Kidney (tissue), 14 donors: Measurements from ENCODE around the gene MPRIP. TPM values are rescaled to one million over a fixed set of nuclear protein-coding genes. Genes with fewer than 3 reads are reported as not detected.

ENCODE experiments used
- DNase-seq, 5 donors: peaks; one replicate each; pipeline ENCODE4 v3.0.0-alpha.2; 2013 to 2020
- FAIRE-seq: peaks from 2 replicates; lab custom pipeline; 2012; peaks lifted over from hg19 to GRCh38; lab: Jason Lieb, UNC
- H3K27ac ChIP-seq, 2 donors: one replicate each; pipeline ENCODE4 v1.7.0; 2013; ENCODE audit warnings: low read depth in 2 of 2, low read length in 2 of 2, inconsistent platforms in 1 of 2
- H3K27me3 ChIP-seq: one replicate; pipeline ENCODE4 v1.7.1; 2013; ENCODE audit warnings: low read length, inconsistent platforms; ENCODE audit not compliant: control insufficient read depth, insufficient read depth
- H3K36me3 ChIP-seq, 3 donors: one replicate each; pipeline versions ENCODE4 v1.7.0 to v1.7.1; 2013; ENCODE audit warnings: low read length in 3 of 3, control low read depth in 1 of 3, inconsistent platforms in 1 of 3; ENCODE audit not compliant: insufficient read depth in 3 of 3, control insufficient read depth in 2 of 3
- H3K4me1 ChIP-seq, 3 donors: one replicate each; pipeline versions ENCODE4 v1.7.0 to v1.7.1; 2013; ENCODE audit warnings: low read length in 3 of 3, inconsistent platforms in 1 of 3, low read depth in 1 of 3; ENCODE audit not compliant: control insufficient read depth in 2 of 3, insufficient read depth in 2 of 3
- H3K4me3 ChIP-seq, 3 donors: one replicate each; pipeline versions ENCODE4 v1.7.0 to v1.8.1; 2013; ENCODE audit warnings: low read length in 3 of 3, control low read depth in 1 of 3, inconsistent platforms in 1 of 3
- H3K9ac ChIP-seq, 3 donors: one replicate each; pipeline versions ENCODE4 v1.7.0 to v1.7.1; 2013; ENCODE audit warnings: low read length in 3 of 3, control low read depth in 1 of 3, inconsistent platforms in 1 of 3
- H3K9me3 ChIP-seq, 3 donors: one replicate each; pipeline versions ENCODE4 v1.7.0 to v1.7.1; 2013; ENCODE audit warnings: low read length in 3 of 3, control low read depth in 1 of 3, inconsistent platforms in 1 of 3; ENCODE audit not compliant: control insufficient read depth in 2 of 3, insufficient read depth in 1 of 3
- intact Hi-C: fragments of 100-400 bp; cut with DNase I; formaldehyde crosslinking; loops from one replicate; pipeline ENCODE4 v1.11.1; 2022
- polyA plus RNA-seq: library from polyadenylated mRNA; stranded (reverse); fragments of 350-450 nt; fragmentation: Illumina TruSeq; extraction: RNeasy Lipid Tissue Mini Kit (QIAGEN cat#74804); gene quantifications from one replicate; pipeline ENCODE4 v1.2.3, GENCODE V29; 2014; ENCODE audit warnings: low read depth, low replicate concordance; ENCODE audit not compliant: insufficient read depth
- total RNA-seq: library from RNA; stranded (reverse); fragmentation: NEBNext Ultra II Directional; extraction: Animal tissue kit (Norgen Biotek cat#: 25700); gene quantifications from one replicate; pipeline ENCODE4 v1.2.1, GENCODE V29; 2021
- TF ChIP-seq, protein P1 (sequence below): IDR thresholded peaks from 3 replicates; pipeline ENCODE4 v1.5.1; 2012; ENCODE audit warnings: mild to moderate bottlenecking, moderate library complexity, borderline replicate concordance; ENCODE audit not compliant: insufficient read depth; ENCODE audit errors: extremely low read depth
- donor health status: control.
- donor health status: control.
- donor health status: control.
- donor health status: control.
- donor health status: control.
- donor health status: DM: yes; HTN: yes; CAD: no.
- donor health status: Normal renal cell carcinoma (clear cell type).

MPRIP gene
- total and polyA plus RNA-seq, 2 donors from 2014 or later, result 120 to 250 TPM

DNA sequence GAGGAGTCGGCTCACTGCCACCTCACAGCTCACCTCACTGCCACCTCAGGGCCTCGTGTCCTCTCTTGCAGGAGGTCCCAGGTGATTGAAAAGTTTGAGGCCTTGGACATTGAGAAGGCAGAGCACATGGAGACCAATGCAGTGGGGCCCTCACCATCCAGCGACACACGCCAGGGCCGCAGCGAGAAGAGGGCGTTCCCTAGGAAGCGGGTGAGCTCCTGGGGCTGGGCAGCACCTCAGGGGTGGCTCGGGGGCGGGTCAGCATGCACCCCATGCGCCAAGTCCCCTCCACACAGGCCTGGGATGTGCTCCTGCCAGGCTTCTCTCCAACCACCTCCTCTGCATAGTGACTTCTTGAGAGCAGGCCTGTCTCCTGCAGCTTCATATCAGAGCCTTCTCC is 100.3 kb downstream of the MPRIP start:
- H3K9me3 ChIP-seq, result no peaks in the 10 kb centered on the region
- H3K27ac ChIP-seq, result no peak overlapping the region
- intact Hi-C loops, result no loop called here
- DNase-seq (no peak), FAIRE-seq (no peak)
- H3K4me3 ChIP-seq, result no peak overlapping the region
- H3K27me3 ChIP-seq, result no peaks in the 10 kb centered on the region
- H3K9ac ChIP-seq, result no peak overlapping the region
- H3K36me3 ChIP-seq, result peaks cover 0 to 65% (median 45%) of the 10 kb centered on the region in 3 donors
- H3K4me1 ChIP-seq, result peaks cover 0 to 10% (median 0%) of the 10 kb centered on the region in 3 donors
- TF ChIP-seq, protein P1, sequence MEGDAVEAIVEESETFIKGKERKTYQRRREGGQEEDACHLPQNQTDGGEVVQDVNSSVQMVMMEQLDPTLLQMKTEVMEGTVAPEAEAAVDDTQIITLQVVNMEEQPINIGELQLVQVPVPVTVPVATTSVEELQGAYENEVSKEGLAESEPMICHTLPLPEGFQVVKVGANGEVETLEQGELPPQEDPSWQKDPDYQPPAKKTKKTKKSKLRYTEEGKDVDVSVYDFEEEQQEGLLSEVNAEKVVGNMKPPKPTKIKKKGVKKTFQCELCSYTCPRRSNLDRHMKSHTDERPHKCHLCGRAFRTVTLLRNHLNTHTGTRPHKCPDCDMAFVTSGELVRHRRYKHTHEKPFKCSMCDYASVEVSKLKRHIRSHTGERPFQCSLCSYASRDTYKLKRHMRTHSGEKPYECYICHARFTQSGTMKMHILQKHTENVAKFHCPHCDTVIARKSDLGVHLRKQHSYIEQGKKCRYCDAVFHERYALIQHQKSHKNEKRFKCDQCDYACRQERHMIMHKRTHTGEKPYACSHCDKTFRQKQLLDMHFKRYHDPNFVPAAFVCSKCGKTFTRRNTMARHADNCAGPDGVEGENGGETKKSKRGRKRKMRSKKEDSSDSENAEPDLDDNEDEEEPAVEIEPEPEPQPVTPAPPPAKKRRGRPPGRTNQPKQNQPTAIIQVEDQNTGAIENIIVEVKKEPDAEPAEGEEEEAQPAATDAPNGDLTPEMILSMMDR, result no peak

DNA sequence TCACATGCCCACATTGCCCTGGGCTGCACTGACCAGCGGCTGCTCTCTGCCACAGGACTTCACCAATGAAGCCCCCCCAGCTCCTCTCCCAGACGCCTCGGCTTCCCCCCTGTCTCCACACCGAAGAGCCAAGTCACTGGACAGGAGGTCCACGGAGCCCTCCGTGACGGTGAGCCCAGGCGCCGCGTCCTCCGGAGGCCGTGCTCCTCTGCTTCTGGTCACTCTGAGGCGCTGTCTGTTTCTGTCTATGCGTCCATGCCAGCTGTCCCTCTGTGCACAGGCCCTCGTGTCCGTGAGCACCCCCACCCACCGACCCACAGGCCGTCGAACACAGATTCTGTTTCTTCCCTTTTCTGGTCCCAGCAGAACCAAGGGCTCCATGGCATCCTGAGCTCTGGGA is 101.2 kb downstream of the MPRIP start:
- Histone ChIP-seq H3K4me3 (no peak overlapping the region), H3K9me3 (no peaks in the 10 kb centered on the region), H3K27me3 (no peaks in the 10 kb centered on the region), H3K27ac (no peak overlapping the region), H3K36me3 (peaks cover 0 to 59% (median 44%) of the 10 kb centered on the region in 3 donors), H3K9ac (no peak overlapping the region), H3K4me1 (peaks cover 0 to 10% (median 0%) of the 10 kb centered on the region in 3 donors)
- TF ChIP-seq, protein P1, result no peak
- no peak for DNase-seq
- no peak for FAIRE-seq
- intact Hi-C loops, result no loop called here

DNA sequence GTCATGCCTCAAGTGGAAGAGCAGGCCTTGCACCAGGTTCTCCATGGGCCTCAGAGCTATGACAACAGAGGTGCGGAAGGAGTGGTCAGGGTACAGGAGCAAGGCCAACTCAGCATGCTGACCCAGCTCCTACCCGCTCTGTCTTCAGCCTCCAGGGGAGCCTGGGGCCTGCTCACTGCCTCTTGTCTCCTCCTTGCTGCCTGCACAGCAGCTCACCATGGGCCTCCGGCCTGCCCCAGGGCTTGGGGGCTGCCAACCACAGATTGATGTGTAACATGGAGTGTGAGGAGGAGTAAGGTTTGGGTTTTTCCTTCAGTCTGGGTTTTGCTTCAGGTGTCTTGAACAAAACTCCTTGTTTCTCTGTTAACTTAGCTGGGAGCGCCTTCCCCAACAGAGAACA is 101.8 kb downstream of the MPRIP start:
- H3K27ac ChIP-seq, result no peak overlapping the region
- no peaks in the 10 kb centered on the region for H3K9me3 ChIP-seq
- intact Hi-C loops, result no loop called here
- FAIRE-seq (no peak), DNase-seq (no peak)
- no peak overlapping the region for H3K9ac ChIP-seq
- TF ChIP-seq, protein P1, result no peak
- H3K27me3 ChIP-seq, result no peaks in the 10 kb centered on the region
- no peak overlapping the region for H3K4me3 ChIP-seq
- H3K4me1 ChIP-seq, result peaks cover 0 to 10% (median 0%) of the 10 kb centered on the region in 3 donors
- H3K36me3 ChIP-seq, result peaks cover 0 to 53% (median 41%) of the 10 kb centered on the region in 3 donors
